Right atrium auricular region (tissue), 2 donors: Measurements from ENCODE around the gene ACO2. TPM values are rescaled to one million over a fixed set of nuclear protein-coding genes. Genes with fewer than 3 reads are reported as not detected.

Experiments
- DNase-seq: peaks from one replicate; pipeline ENCODE4 v3.0.0-alpha.2; 2019; ENCODE audit warnings: low spot score
- H3K27ac ChIP-seq, 2 donors: fragments of 200-600 bp; sonication (generic); 1 replicate in 1 of 2; 2 replicates in 1 of 2; pipeline ENCODE4 v1.5.1; 2016 to 2019
- H3K27me3 ChIP-seq, 2 donors: fragments of 200-600 bp; sonication (generic); one replicate each; pipeline versions ENCODE4 v1.5.1 to v1.6.0; 2017 to 2019
- H3K36me3 ChIP-seq: fragments of 200-600 bp; sonication (generic); one replicate; pipeline ENCODE4 v1.5.1; 2016
- H3K4me1 ChIP-seq, 2 donors: fragments of 200-600 bp; sonication (generic); one replicate each; pipeline versions ENCODE4 v1.5.1 to v1.6.0; 2017 to 2019
- H3K4me3 ChIP-seq, 2 donors: fragments of 200-600 bp; sonication (generic); 1 replicate in 1 of 2; 2 replicates in 1 of 2; pipeline ENCODE4 v1.5.1; 2017 to 2019; ENCODE audit warnings: mild to moderate bottlenecking in 1 of 2, moderate library complexity in 1 of 2
- H3K9me3 ChIP-seq, 2 donors: fragments of 200-600 bp; sonication (generic); one replicate each; pipeline ENCODE4 v1.5.1; 2019
- CTCF ChIP-seq, 2 donors: fragments of 200-600 bp; sonication (generic); IDR thresholded peaks; one replicate each; pipeline ENCODE4 v1.5.1; 2019; ENCODE audit warnings: antibody characterized with exemption in 2 of 2
- total RNA-seq, 2 donors: library from RNA; depleted of rRNA; stranded (reverse); fragments of >200 nt; gene quantifications; one replicate each; pipeline ENCODE4 v1.1.0, GENCODE V29; 2016

Gene ACO2
- total RNA-seq, 2 donors from 2014 or later: 447 to 604 TPM

- no peak for TF ChIP-seq CTCF (IDR thresholded peaks at IDR 0.05)
- Histone ChIP-seq H3K9me3 (no peaks in the 10 kb centered on the region), H3K27ac (peak overlapping the region in 1 of 2 donors; percentile 79), H3K4me1 (peaks cover 0 to 59% of the 10 kb centered on the region in 2 donors), H3K27me3 (no peaks in the 10 kb centered on the region), H3K36me3 (peaks cover 70% of the 10 kb centered on the region), H3K4me3 (no peak overlapping the region)
- DNase-seq: no peak
Measured at GRCh38 chr22:41505511-41506220, 36.7 kb downstream of the ACO2 start.

- DNase-seq: no peak
- Histone ChIP-seq H3K27me3 (no peaks in the 10 kb centered on the region), H3K9me3 (no peaks in the 10 kb centered on the region), H3K36me3 (peaks cover 64% of the 10 kb centered on the region), H3K27ac (peak overlapping the region; percentile 20 to 81), H3K4me3 (no peak overlapping the region), H3K4me1 (peaks cover 0 to 74% of the 10 kb centered on the region in 2 donors)
- TF ChIP-seq CTCF (IDR thresholded peaks at IDR 0.05): no peak
Measured at GRCh38 chr22:41507330-41508063, 38.6 kb downstream of the ACO2 start.

- peaks cover 0 to 79% of the 10 kb centered on the region in 2 donors for H3K4me1 ChIP-seq
- no peaks in the 10 kb centered on the region for H3K9me3 ChIP-seq
- TF ChIP-seq CTCF (IDR thresholded peaks at IDR 0.05): no peak
- no peak for DNase-seq
- H3K27me3 ChIP-seq: no peaks in the 10 kb centered on the region
- H3K36me3 ChIP-seq: peaks cover 64% of the 10 kb centered on the region
- H3K27ac ChIP-seq: peak overlapping the region; percentile 6 to 81
- H3K4me3 ChIP-seq: no peak overlapping the region
Measured at GRCh38 chr22:41508770-41509170, 39.9 kb downstream of the ACO2 start.

- no peak for DNase-seq
- Histone ChIP-seq H3K4me1 (peaks cover 0 to 54% of the 10 kb centered on the region in 2 donors), H3K27me3 (no peaks in the 10 kb centered on the region), H3K36me3 (peaks cover 85% of the 10 kb centered on the region), H3K4me3 (no peak overlapping the region), H3K27ac (peak overlapping the region; percentile 81), H3K9me3 (no peaks in the 10 kb centered on the region)
- no peak for TF ChIP-seq CTCF (IDR thresholded peaks at IDR 0.05)
Measured at GRCh38 chr22:41511521-41511968, 42.6 kb downstream of the ACO2 start.

GRCh38 chr22:41512421-41513194 lies 43.7 kb downstream of the ACO2 start:
- H3K36me3 ChIP-seq: peaks cover 92% of the 10 kb centered on the region
- TF ChIP-seq CTCF (IDR thresholded peaks at IDR 0.05): no peak
- no peak for DNase-seq
- H3K27me3 ChIP-seq: no peaks in the 10 kb centered on the region
- no peak overlapping the region for H3K4me3 ChIP-seq
- no peaks in the 10 kb centered on the region for H3K9me3 ChIP-seq
- peak overlapping the region; percentile 81 for H3K27ac ChIP-seq
- H3K4me1 ChIP-seq: peaks cover 0 to 51% of the 10 kb centered on the region in 2 donors
